Skeletal muscle tissue (tissue), 4 donors: ENCODE measurements around the gene ITGA6. TPM values are rescaled to one million over a fixed set of nuclear protein-coding genes. Genes with fewer than 3 reads are reported as not detected.
A peak's percentile ranks its signal among the peaks of the same experiment; 100 is the strongest.

Experiments used
- H3K27ac ChIP-seq: one replicate; pipeline ENCODE4 v1.7.0; 2013; ENCODE audit warnings: mild to moderate bottlenecking, low read depth, low read length, inconsistent platforms
- H3K27me3 ChIP-seq, 3 donors: one replicate each; pipeline ENCODE4 v1.7.0; 2013; ENCODE audit warnings: low read length in 3 of 3; ENCODE audit not compliant: control insufficient read depth in 3 of 3, insufficient read depth in 3 of 3
- H3K36me3 ChIP-seq, 3 donors: one replicate each; pipeline ENCODE4 v1.7.0; 2013; ENCODE audit warnings: low read length in 3 of 3; ENCODE audit not compliant: control insufficient read depth in 3 of 3, insufficient read depth in 3 of 3
- H3K4me1 ChIP-seq, 3 donors: one replicate each; pipeline ENCODE4 v1.7.0; 2013; ENCODE audit warnings: low read length in 3 of 3, mild to moderate bottlenecking in 3 of 3; ENCODE audit not compliant: control insufficient read depth in 3 of 3, insufficient read depth in 3 of 3
- H3K4me3 ChIP-seq, 3 donors: one replicate each; pipeline ENCODE4 v1.7.0; 2013; ENCODE audit warnings: low read length in 3 of 3
- H3K9ac ChIP-seq, 3 donors: one replicate each; pipeline ENCODE4 v1.7.0; 2013; ENCODE audit warnings: low read length in 3 of 3, mild to moderate bottlenecking in 3 of 3, moderate library complexity in 2 of 3, low read depth in 1 of 3
- H3K9me3 ChIP-seq, 3 donors: one replicate each; pipeline ENCODE4 v1.7.0; 2013; ENCODE audit warnings: low read length in 3 of 3; ENCODE audit not compliant: control insufficient read depth in 3 of 3
- total RNA-seq: library from RNA; depleted of rRNA; stranded (reverse); fragments of >200 nt; gene quantifications from one replicate; pipeline ENCODE4 v1.2.3, GENCODE V29; 2014
- donor health status: Osteomylitis.

Gene ITGA6
- total RNA-seq, 1 donor from 2014 or later = 83.5 TPM

DNA sequence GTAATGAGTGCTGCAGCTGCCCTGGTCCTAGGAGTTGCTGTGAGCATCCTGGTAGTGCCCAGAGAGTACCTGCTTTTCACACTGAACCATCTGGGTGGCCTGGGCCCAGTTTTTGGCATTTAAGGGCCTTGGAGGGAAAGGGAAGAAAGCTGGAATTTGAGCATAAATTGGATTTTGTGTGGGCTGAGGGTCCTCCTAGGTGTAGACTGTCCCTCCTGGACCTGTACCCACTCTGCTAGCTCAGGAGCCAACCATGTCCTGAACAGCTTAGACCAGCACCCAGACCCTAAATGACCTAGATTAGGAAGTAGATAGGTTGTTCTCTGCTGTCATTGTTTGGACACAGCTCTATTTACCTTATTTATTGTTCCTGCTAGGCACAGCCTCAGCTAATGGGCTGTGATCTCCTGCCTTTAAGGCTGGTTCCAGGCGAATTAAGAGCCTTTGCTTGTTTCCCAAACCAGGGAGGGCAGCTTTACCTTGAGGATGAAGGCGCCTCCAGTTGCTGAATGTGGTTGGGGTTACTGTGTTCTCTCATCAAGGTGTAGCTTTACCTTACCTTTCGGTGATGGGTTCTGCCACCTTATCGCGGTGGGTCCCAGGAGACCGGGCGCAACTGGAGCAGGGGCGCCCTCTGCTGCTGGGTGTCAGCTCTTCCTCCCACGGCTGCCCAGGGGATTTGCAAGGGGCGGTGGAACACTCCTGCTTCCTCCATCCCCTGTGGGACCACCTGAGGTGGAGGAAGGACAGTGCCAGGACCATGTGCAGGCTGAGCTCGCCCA lies 34.4 kb downstream of the ITGA6 start:
- Histone ChIP-seq H3K27me3 (peaks cover 0 to 2% (median 0%) of the 10 kb centered on the region in 3 donors), H3K9me3 (no peaks in the 10 kb centered on the region), H3K9ac (peak overlapping the region in 1 of 3 donors; percentile 17), H3K4me1 (peaks cover 14 to 23% (median 18%) of the 10 kb centered on the region in 3 donors), H3K4me3 (peak overlapping the region in 1 of 3 donors; percentile 1), H3K36me3 (no peaks in the 10 kb centered on the region), H3K27ac (no peak overlapping the region)

GRCh38 chr2:172462373-172462848 lies 35.0 kb downstream of the ITGA6 start:
- no peak overlapping the region for H3K4me3 ChIP-seq
- H3K27ac ChIP-seq = no peak overlapping the region
- H3K27me3 ChIP-seq = peaks cover 0 to 2% (median 0%) of the 10 kb centered on the region in 3 donors
- H3K36me3 ChIP-seq = peaks cover 0 to 2% (median under 1%) of the 10 kb centered on the region in 3 donors
- H3K4me1 ChIP-seq = peaks cover 14 to 23% (median 18%) of the 10 kb centered on the region in 3 donors
- peak overlapping the region in 1 of 3 donors; percentile 17 for H3K9ac ChIP-seq
- no peaks in the 10 kb centered on the region for H3K9me3 ChIP-seq

- no peaks in the 10 kb centered on the region for H3K9me3 ChIP-seq
- H3K4me3 ChIP-seq = no peak overlapping the region
- H3K27me3 ChIP-seq = peaks cover 0 to 2% (median 0%) of the 10 kb centered on the region in 3 donors
- peaks cover 14 to 23% (median 16%) of the 10 kb centered on the region in 3 donors for H3K4me1 ChIP-seq
- no peak overlapping the region for H3K9ac ChIP-seq
- no peak overlapping the region for H3K27ac ChIP-seq
- H3K36me3 ChIP-seq = peaks cover 0 to 3% (median 2%) of the 10 kb centered on the region in 3 donors
Measured at GRCh38 chr2:172462849-172463381, 35.5 kb downstream of the ITGA6 start.

DNA sequence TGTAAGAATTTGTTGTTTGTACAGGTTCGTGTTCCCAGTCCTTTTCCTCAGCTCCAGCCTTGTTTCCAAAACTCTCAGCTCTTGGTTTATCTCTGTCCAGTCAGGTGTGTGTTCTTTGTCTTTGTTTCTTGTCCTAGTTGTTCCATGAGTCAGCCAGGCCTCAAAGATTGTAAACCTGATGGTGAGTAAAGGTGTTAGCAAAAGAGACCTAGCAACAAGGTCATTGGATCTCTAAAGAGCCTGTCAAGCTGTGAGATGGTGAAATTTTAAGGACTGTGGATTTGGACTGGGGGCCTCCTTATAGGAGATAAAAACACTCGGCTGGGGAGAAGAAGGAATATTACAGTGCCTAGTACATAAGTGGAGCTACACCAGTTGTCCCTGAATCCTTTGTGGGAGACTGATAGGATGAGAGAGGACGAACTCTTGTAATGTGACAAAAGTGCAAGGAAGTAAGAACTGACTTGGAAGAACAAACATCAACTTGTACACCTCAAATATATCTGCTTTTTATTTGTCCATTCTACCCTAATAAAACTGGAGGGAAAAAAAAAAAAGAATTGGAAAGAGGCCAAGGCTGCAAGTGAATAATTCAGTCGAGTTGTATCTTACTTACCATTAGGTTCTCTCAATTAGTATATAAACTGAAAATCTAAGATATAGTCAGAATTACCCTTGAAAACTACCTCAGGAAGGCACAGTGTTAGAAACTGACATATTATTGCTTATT lies 37.2 kb downstream of the ITGA6 start:
- Histone ChIP-seq H3K27me3 (peaks cover 0 to 2% (median 0%) of the 10 kb centered on the region in 3 donors), H3K36me3 (peaks cover 0 to 3% (median 2%) of the 10 kb centered on the region in 3 donors), H3K4me3 (no peak overlapping the region), H3K9ac (no peak overlapping the region), H3K27ac (no peak overlapping the region), H3K9me3 (no peaks in the 10 kb centered on the region), H3K4me1 (peaks cover 14 to 23% (median 16%) of the 10 kb centered on the region in 3 donors)

DNA sequence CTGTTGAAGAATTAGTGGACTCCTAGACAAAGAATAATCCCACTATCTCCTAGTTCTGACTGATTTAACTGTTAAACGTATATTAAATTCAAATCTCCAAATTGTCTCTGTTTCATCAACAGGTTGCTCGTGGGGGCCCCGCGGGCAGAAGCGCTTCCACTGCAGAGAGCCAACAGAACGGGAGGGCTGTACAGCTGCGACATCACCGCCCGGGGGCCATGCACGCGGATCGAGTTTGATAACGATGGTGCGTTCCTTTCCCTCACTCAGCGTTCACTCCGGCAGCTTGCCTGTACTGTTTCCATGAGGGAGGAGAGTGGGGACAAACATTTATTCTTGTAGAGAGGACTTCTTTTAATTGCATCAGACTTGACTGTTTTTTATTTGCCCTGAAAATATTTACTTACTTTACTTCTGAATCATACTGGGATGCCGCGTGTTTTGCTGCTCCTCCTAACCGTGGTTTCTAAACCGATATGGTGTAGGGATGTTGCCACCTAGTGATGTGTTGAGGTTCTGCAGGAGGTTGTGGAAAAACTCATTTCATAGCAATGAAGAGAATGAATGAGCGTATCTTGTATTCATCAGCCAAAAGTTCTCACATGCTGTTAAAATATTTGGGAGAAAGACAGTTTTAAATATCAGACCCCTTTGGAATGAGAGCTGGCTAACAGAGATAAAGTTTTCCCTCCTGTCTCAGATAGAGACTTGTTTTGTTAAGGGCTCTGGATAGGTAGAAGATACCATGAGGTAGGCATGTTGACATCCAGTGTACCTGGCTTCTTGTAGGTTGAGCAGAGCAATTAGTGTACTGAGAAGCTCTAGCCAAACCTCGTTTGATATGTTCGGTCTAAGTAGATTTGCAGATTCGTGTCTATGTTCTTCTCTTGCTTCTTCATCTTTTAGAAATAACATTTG lies 38.3 kb downstream of the ITGA6 start:
- H3K36me3 ChIP-seq = peaks cover 0 to 3% (median 2%) of the 10 kb centered on the region in 3 donors
- peaks cover 14 to 23% (median 16%) of the 10 kb centered on the region in 3 donors for H3K4me1 ChIP-seq
- H3K4me3 ChIP-seq = no peak overlapping the region
- H3K9ac ChIP-seq = no peak overlapping the region
- H3K27me3 ChIP-seq = peaks cover 0 to 2% (median 0%) of the 10 kb centered on the region in 3 donors
- no peaks in the 10 kb centered on the region for H3K9me3 ChIP-seq
- no peak overlapping the region for H3K27ac ChIP-seq

- H3K4me3 ChIP-seq = no peak overlapping the region
- peaks cover 0 to 6% (median 3%) of the 10 kb centered on the region in 3 donors for H3K36me3 ChIP-seq
- H3K4me1 ChIP-seq = peaks cover 4 to 13% (median 7%) of the 10 kb centered on the region in 3 donors
- no peak overlapping the region for H3K27ac ChIP-seq
- H3K9ac ChIP-seq = no peak overlapping the region
- H3K9me3 ChIP-seq = no peaks in the 10 kb centered on the region
- H3K27me3 ChIP-seq = peaks cover 0 to 2% (median 0%) of the 10 kb centered on the region in 3 donors
Measured at GRCh38 chr2:172467382-172467781, 40.0 kb downstream of the ITGA6 start.

- H3K36me3 ChIP-seq = peaks cover 0 to 10% (median 3%) of the 10 kb centered on the region in 3 donors
Measured at GRCh38 chr2:172470958-172471922, 43.9 kb downstream of the ITGA6 start.

DNA sequence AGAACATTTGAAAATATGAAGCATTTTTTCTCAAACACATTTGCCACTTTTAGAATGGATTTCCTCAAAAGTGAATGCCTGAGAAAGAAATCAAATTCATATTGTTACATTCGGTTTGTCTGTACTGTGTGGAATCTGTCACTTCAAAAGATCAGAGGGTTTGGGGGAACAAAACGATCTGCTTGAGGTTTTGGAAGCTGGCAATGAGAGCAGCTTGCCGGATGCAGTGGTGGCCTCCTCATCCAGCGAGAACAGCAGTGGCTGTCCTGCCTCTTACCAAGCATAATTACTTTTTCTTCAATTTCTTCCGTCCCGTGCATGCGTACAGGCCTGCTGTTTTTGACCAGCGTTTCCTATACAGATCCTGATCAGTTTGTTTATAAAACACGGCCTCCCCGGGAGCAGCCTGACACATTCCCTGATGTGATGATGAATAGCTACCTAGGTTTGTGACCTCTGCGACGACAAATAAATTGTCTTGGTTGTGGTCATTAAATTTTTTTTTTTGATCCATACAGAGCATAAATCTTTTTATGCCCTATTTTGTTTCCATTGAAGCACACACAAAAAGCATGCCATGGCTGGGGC lies 45.2 kb downstream of the ITGA6 start:
- no peaks in the 10 kb centered on the region for H3K9me3 ChIP-seq
- H3K4me3 ChIP-seq = no peak overlapping the region
- no peaks in the 10 kb centered on the region for H3K4me1 ChIP-seq
- H3K27ac ChIP-seq = no peak overlapping the region
- H3K27me3 ChIP-seq = no peaks in the 10 kb centered on the region
- H3K9ac ChIP-seq = peak overlapping the region in 1 of 3 donors; percentile 15
- H3K36me3 ChIP-seq = peaks cover 0 to 10% (median 0%) of the 10 kb centered on the region in 3 donors

More at GRCh38 chr2:172470958-172471922, 43.9 kb downstream of the ITGA6 start:
- H3K4me1 ChIP-seq = no peaks in the 10 kb centered on the region
- no peak overlapping the region for H3K9ac ChIP-seq
- H3K4me3 ChIP-seq = no peak overlapping the region
- H3K27me3 ChIP-seq = no peaks in the 10 kb centered on the region
- H3K27ac ChIP-seq = no peak overlapping the region
- no peaks in the 10 kb centered on the region for H3K9me3 ChIP-seq
